HEK293T (cell line): ENCODE results near the gene NEIL1.

Source experiments
- ARNT ChIP-seq: fragments of 450-650 bp; IDR thresholded peaks from 2 replicates; pipeline ENCODE4 v1.6.1; 2017; ENCODE audit warnings: mild to moderate bottlenecking
- BHLHE40 ChIP-seq: fragments of 450-650 bp; IDR thresholded peaks from 2 replicates; pipeline ENCODE4 v1.6.1; 2016; ENCODE audit warnings: mild to moderate bottlenecking, moderate library complexity, borderline replicate concordance
- CTBP1 ChIP-seq: fragments of 450-650 bp; IDR thresholded peaks from 2 replicates; pipeline ENCODE4 v1.6.1; 2016; ENCODE audit warnings: borderline replicate concordance
- ELF4 ChIP-seq: fragments of 450-650 bp; IDR thresholded peaks from 2 replicates; pipeline ENCODE4 v1.6.1; 2017; ENCODE audit warnings: antibody characterized with exemption
- FOXK2 ChIP-seq: fragments of 450-650 bp; IDR thresholded peaks from 2 replicates; pipeline ENCODE4 v1.6.1; 2016; ENCODE audit warnings: mild to moderate bottlenecking
- FOXM1 ChIP-seq: fragments of 450-650 bp; IDR thresholded peaks from 2 replicates; pipeline ENCODE4 v1.6.1; 2017; ENCODE audit warnings: mild to moderate bottlenecking, borderline replicate concordance
- HDGF ChIP-seq: fragments of 450-650 bp; IDR thresholded peaks from 2 replicates; pipeline ENCODE4 v1.6.1; 2017; ENCODE audit warnings: antibody characterized with exemption, borderline replicate concordance
- LEF1 ChIP-seq: fragments of 450-650 bp; IDR thresholded peaks from 2 replicates; pipeline ENCODE4 v1.6.1; 2017; ENCODE audit warnings: mild to moderate bottlenecking, borderline replicate concordance
- NFRKB ChIP-seq: fragments of 450-650 bp; IDR thresholded peaks from 2 replicates; pipeline ENCODE4 v1.6.1; 2016; ENCODE audit warnings: mild to moderate bottlenecking, moderate library complexity
- SP1 ChIP-seq: fragments of 450-650 bp; IDR thresholded peaks from 2 replicates; pipeline ENCODE4 v1.6.1; 2017
- SUZ12 ChIP-seq: fragments of 450-650 bp; IDR thresholded peaks from 2 replicates; pipeline ENCODE4 v1.6.1; 2016; ENCODE audit warnings: mild to moderate bottlenecking
- TARDBP ChIP-seq: fragments of 450-650 bp; IDR thresholded peaks from 2 replicates; pipeline ENCODE4 v1.6.1; 2016
- ZNF384 ChIP-seq: fragments of 450-650 bp; IDR thresholded peaks from 2 replicates; pipeline ENCODE4 v1.6.1; 2016
- TF ChIP-seq, protein P1 (sequence below): fragments of 450-650 bp; IDR thresholded peaks from 2 replicates; pipeline ENCODE4 v1.6.1; 2016

DNA sequence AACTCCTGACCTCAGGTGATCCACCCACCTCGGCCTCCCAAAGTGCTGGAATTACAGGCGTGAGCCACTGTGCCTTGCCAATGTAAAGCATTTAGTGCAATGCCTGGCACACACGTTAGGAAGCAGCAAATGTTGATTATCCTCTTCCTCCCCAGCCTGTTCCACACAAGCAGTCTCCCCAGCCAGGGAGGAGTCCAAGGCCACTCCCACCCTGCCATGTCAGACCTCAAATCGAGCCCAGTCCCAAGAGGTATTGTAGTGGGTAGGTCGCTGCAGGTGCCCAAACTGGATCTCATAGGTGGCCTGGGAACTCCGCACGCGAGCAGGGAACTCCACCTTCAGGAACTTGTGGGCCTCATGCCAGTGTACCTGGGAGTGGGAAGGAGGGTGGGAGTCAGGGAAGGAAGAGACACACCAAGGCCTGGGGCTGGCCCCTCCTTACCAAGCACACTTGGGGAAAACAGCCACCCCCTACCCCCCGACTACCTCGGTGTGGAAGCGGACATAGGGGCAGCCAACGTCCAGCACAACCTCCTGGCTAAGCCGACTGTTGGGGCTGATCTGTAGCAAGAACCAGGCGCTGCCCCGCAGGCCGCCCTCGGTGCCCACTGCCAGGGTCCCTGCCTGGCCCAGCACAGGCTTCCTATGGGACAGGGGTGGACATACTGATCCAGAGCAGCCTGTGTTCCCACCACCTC lies 11.3 kb downstream of the NEIL1 start:
- TF ChIP-seq BHLHE40, result no peak
- no peak for TF ChIP-seq CTBP1
- TF ChIP-seq FOXK2, result no peak
- no peak for TF ChIP-seq TARDBP
- no peak for TF ChIP-seq NFRKB
- TF ChIP-seq ARNT, result no peak
- TF ChIP-seq, protein P1, sequence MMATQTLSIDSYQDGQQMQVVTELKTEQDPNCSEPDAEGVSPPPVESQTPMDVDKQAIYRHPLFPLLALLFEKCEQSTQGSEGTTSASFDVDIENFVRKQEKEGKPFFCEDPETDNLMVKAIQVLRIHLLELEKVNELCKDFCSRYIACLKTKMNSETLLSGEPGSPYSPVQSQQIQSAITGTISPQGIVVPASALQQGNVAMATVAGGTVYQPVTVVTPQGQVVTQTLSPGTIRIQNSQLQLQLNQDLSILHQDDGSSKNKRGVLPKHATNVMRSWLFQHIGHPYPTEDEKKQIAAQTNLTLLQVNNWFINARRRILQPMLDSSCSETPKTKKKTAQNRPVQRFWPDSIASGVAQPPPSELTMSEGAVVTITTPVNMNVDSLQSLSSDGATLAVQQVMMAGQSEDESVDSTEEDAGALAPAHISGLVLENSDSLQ, result no peak
- TF ChIP-seq ZNF384, result no peak
- TF ChIP-seq HDGF, result no peak
- TF ChIP-seq LEF1, result no peak
- no peak for TF ChIP-seq FOXM1
- TF ChIP-seq ELF4, result no peak
- no peak for TF ChIP-seq SP1
- no peak for TF ChIP-seq SUZ12
